HCT116 (cell line): Measurements from ENCODE around the gene FAM47E. TPM values are rescaled to one million over a fixed set of nuclear protein-coding genes. Genes with fewer than 3 reads are reported as not detected.

ENCODE experiments used
- ATAC-seq: fragments of 200-7000 bp; cut with Tn5 transposase; 2 replicates; pipeline ENCODE4 v1.9.1; 2020; ENCODE audit warnings: mild to moderate bottlenecking, moderate library complexity
- BruUV-seq: library from RNA; stranded (reverse); fragments of 400-500 nt; replicated peaks from 2 replicates; lab custom pipeline; 2021; lab: Mats Ljungman, UMichigan
- CTCF ChIA-PET: fragments of 300-600 bp; sonication (Branson Sonifier 250); formaldehyde crosslinking; loops from one replicate; lab custom pipeline; 2021; ENCODE audit warnings: antibody characterized with exemption; lab: Charles Lee
- POLR2A ChIA-PET: fragments of 300-600, 350-600 bp; sonication (Branson Sonifier 250); formaldehyde crosslinking; loops from one replicate; lab custom pipeline; 2021; ENCODE audit warnings: antibody characterized with exemption; lab: Charles Lee
- RAD21 ChIA-PET, 2 experiments: fragments of 300-600 bp; sonication (Branson Sonifier 250); formaldehyde crosslinking; loops; one replicate each; lab custom pipeline; 2023; ENCODE audit warnings: low total read pairs in 2 of 2; ENCODE audit not compliant: uncharacterized antibody in 2 of 2, unreplicated experiment in 2 of 2, low non-redundant PET in 1 of 2; lab: Charles Lee
- DNase-seq: peaks from one replicate; pipeline ENCODE4 v3.0.0-alpha.2; 2010; ENCODE audit warnings: low read depth, low spot score
- H2AFZ ChIP-seq: fragments of 200-600 bp; shearing (Covaris generic), sonication (generic); 2 replicates; pipeline ENCODE4 v1.6.1; 2017; ENCODE audit warnings: low read depth, mixed run types, mixed read lengths, antibody characterized with exemption, low read length; ENCODE audit not compliant: poor library complexity, severe bottlenecking
- H3K27ac ChIP-seq: 2 replicates; pipeline ENCODE4 v1.5.1; 2012; ENCODE audit warnings: low read depth, low read length
- H3K27me3 ChIP-seq: fragments of 200-600 bp; sonication (generic); 2 replicates; pipeline ENCODE4 v1.6.1; 2016; ENCODE audit warnings: mixed run types, low read length, mixed read lengths; ENCODE audit not compliant: insufficient read depth
- H3K36me3 ChIP-seq, 2 experiments: fragments of 200-500 bp in 1 of 2; fragments of 200-600 bp in 1 of 2; sonication (Bioruptor generic) in 1 of 2; sonication (generic) in 1 of 2; 2 replicates each; pipeline versions ENCODE4 v1.5.1 to v1.6.1; 2014 to 2016; ENCODE audit warnings: low read length in 2 of 2, inconsistent platforms in 1 of 2, mixed read lengths in 1 of 2, mixed run types in 1 of 2; ENCODE audit not compliant: insufficient read depth in 2 of 2, control insufficient read depth in 1 of 2
- H3K4me1 ChIP-seq, 2 experiments: fragments of 200-600 bp in 1 of 2; sonication (generic) in 1 of 2; 2 replicates each; pipeline versions ENCODE4 v1.5.1 to v1.6.1; 2012 to 2017; ENCODE audit warnings: low read length in 2 of 2, inconsistent platforms in 1 of 2, mild to moderate bottlenecking in 1 of 2, mixed read lengths in 1 of 2, mixed run types in 1 of 2, moderate library complexity in 1 of 2; ENCODE audit not compliant: insufficient read depth in 2 of 2, control insufficient read depth in 1 of 2
- H3K4me2 ChIP-seq: fragments of 200-600 bp; sonication (generic); 2 replicates; pipeline ENCODE4 v1.6.1; 2017; ENCODE audit warnings: mixed run types, low read length, mixed read lengths
- H3K4me3 ChIP-seq, 2 experiments: fragments of 200-600 bp in 1 of 2; sonication (generic) in 1 of 2; replicated peaks in 1 of 2; 2 replicates each; pipeline ENCODE4 v1.5.1; 2011 to 2016; ENCODE audit warnings: low read length in 2 of 2, control low read depth in 1 of 2, low read depth in 1 of 2, mild to moderate bottlenecking in 1 of 2, mixed read lengths in 1 of 2, mixed run types in 1 of 2
- H3K79me2 ChIP-seq: fragments of 200-600 bp; sonication (generic); 2 replicates; pipeline ENCODE4 v1.6.1; 2017; ENCODE audit warnings: mild to moderate bottlenecking, mixed run types, low read length, moderate library complexity, mixed read lengths; ENCODE audit not compliant: insufficient read depth
- H3K9ac ChIP-seq: fragments of 200-600 bp; sonication (generic); 2 replicates; pipeline ENCODE4 v1.6.1; 2016; ENCODE audit warnings: low read length, mixed read lengths
- H3K9me2 ChIP-seq: fragments of 200-600 bp; sonication (generic), shearing (Covaris generic); 2 replicates; pipeline ENCODE4 v1.6.1; 2017; ENCODE audit warnings: mixed run types, mild to moderate bottlenecking, moderate library complexity; ENCODE audit not compliant: insufficient read depth
- H3K9me3 ChIP-seq, 2 experiments: fragments of 200-500 bp in 1 of 2; fragments of 200-600 bp in 1 of 2; sonication (Bioruptor generic) in 1 of 2; sonication (generic) in 1 of 2; 2 replicates each; pipeline ENCODE4 v1.6.1; 2014 to 2017; ENCODE audit warnings: low read length in 2 of 2, mixed read lengths in 2 of 2, inconsistent platforms in 1 of 2, low read depth in 1 of 2, mild to moderate bottlenecking in 1 of 2, mixed run types in 1 of 2, moderate library complexity in 1 of 2; ENCODE audit not compliant: control insufficient read depth in 1 of 2, insufficient read depth in 1 of 2
- H4K20me1 ChIP-seq: fragments of 200-600 bp; sonication (generic), shearing (Covaris generic); 2 replicates; pipeline ENCODE4 v1.6.1; 2017; ENCODE audit warnings: mixed run types, mild to moderate bottlenecking, moderate library complexity; ENCODE audit not compliant: insufficient read depth
- EGR1 ChIP-seq: IDR thresholded peaks from 2 replicates; pipeline ENCODE4 v1.6.1; 2012; ENCODE audit warnings: low read depth
- ELF1 ChIP-seq: IDR thresholded peaks from 2 replicates; pipeline ENCODE4 v1.6.1; 2012; ENCODE audit warnings: low read depth, borderline replicate concordance
- EZH2 ChIP-seq: fragments of 200-600 bp; sonication (generic); IDR thresholded peaks from 2 replicates; pipeline ENCODE4 v1.6.1; 2017; ENCODE audit warnings: antibody characterized with exemption, mixed run types
- FOSL1 ChIP-seq: IDR thresholded peaks from 2 replicates; pipeline ENCODE4 v1.6.1; 2012; ENCODE audit warnings: low read depth
- MAX ChIP-seq: IDR thresholded peaks from 2 replicates; pipeline ENCODE4 v1.6.1; 2012
- POLR2A ChIP-seq: IDR thresholded peaks from 2 replicates; pipeline ENCODE4 v1.7.0; 2011; ENCODE audit warnings: borderline replicate concordance; ENCODE audit not compliant: insufficient read depth, insufficient read length; ENCODE audit errors: extremely low read depth
- POLR2AphosphoS5 ChIP-seq: IDR thresholded peaks from 2 replicates; pipeline ENCODE4 v1.6.1; 2011; ENCODE audit warnings: mild to moderate bottlenecking, low read depth, low read length, moderate library complexity
- RAD21 ChIP-seq: IDR thresholded peaks from 2 replicates; pipeline ENCODE4 v1.6.1; 2012; ENCODE audit warnings: low read depth, mild to moderate bottlenecking
- REST ChIP-seq: IDR thresholded peaks from 2 replicates; pipeline ENCODE4 v1.6.1; 2012; ENCODE audit warnings: low read depth
- SRF ChIP-seq: IDR thresholded peaks from 2 replicates; pipeline ENCODE4 v1.6.1; 2012; ENCODE audit warnings: low read depth
- TCF7L2 ChIP-seq: IDR thresholded peaks from 2 replicates; pipeline ENCODE4 v1.7.0; 2011; ENCODE audit warnings: borderline replicate concordance, inconsistent platforms; ENCODE audit not compliant: insufficient read depth, insufficient read length; ENCODE audit errors: extremely low read depth
- YY1 ChIP-seq: IDR thresholded peaks from 2 replicates; pipeline ENCODE4 v1.6.1; 2011; ENCODE audit warnings: low read length, low read depth, moderate library complexity, mild to moderate bottlenecking; ENCODE audit not compliant: insufficient replicate concordance; ENCODE audit errors: extremely low read depth
- intact Hi-C: fragments of 100-400 bp; cut with micrococcal nuclease; formaldehyde crosslinking; loops from 2 replicates; pipeline ENCODE4 v1.10.0; 2022
- total RNA-seq: library from RNA; stranded (reverse); gene quantifications from one replicate; pipeline ENCODE4 v1.2.1, GENCODE V29; 2021; ENCODE audit not compliant: unreplicated experiment

FAM47E gene
- total RNA-seq, 1 experiment from 2014 or later = 0.91 TPM

- no peak for TF ChIP-seq MAX
- no peak for TF ChIP-seq EZH2
Observed at GRCh38 chr4:76253511-76253910, 2.0 kb downstream of the FAM47E start (continued).

DNA sequence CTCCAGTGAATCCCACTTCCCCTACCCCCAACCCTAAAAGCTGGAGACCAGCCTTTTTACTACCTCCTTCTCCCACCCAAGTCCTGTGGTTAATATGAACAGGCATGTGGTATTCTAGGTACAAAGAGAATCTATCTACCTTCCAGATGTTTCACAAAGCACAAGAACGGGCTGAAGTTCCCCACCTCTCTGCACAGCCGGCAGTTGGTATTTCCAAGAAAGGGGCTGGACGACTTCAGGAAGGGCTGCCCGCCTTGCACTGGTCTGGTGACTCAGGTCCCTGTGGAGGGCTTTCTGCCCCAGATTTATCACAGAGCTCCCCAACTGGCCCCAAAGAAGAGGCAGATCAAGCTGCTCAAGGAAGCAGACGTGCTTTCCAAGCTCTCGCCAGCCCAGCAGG is 4.5 kb downstream of the FAM47E start:
- POLR2A ChIA-PET = no interaction called here
- BruUV-seq = no TSS peak
- DNase-seq (no peak), ATAC-seq (no peak)
- RAD21 ChIA-PET = no interaction called here
- Histone ChIP-seq H3K4me1 (peaks cover under 1 to 4% of the 10 kb centered on the region in 2 experiments; a peak in 3 of 4 replicates), H3K36me3 (no peaks in the 10 kb centered on the region), H3K4me2 (no peak overlapping the region), H3K27ac (no peak overlapping the region), H3K9me2 (no peaks in the 10 kb centered on the region), H2AFZ (no peak overlapping the region), H3K27me3 (no peaks in the 10 kb centered on the region), H4K20me1 (no peaks in the 10 kb centered on the region), H3K9ac (no peak overlapping the region), H3K79me2 (no peaks in the 10 kb centered on the region), H3K9me3 (no peaks in the 10 kb centered on the region), H3K4me3 (no peak overlapping the region)
- intact Hi-C loops = no loop called here
- no peak for TF ChIP-seq REST
- TF ChIP-seq POLR2A = no peak
- TF ChIP-seq POLR2AphosphoS5 = no peak
- no peak for TF ChIP-seq EGR1
- no peak for TF ChIP-seq TCF7L2
- no peak for TF ChIP-seq FOSL1
- TF ChIP-seq SRF = no peak
- TF ChIP-seq RAD21 = no peak
- no peak for TF ChIP-seq YY1
- TF ChIP-seq ELF1 = no peak
- no peak for TF ChIP-seq EZH2
- CTCF ChIA-PET = no interaction called here
